ENCODE results near the gene LBX2. TPM values are rescaled to one million over a fixed set of nuclear protein-coding genes. Genes with fewer than 3 reads are reported as not detected.

LBX2 gene
- polyA plus RNA-seq, 4 donors = 1.9 to 4.0 (median 3.2) TPM

GRCh38 chr2:74526649-74527230, 27.3 kb upstream of the LBX2 start:
- DNase-seq (ENCODE audit: low read depth in 4 of 4, low spot score in 3 of 4) = no peak

- DNase-seq (ENCODE audit: low read depth in 4 of 4, low spot score in 3 of 4) = no peak
Measured at GRCh38 chr2:74525717-74526648, 26.6 kb upstream of the LBX2 start, which contains the start of gene DQX1. Gene DQX1 (minus strand): TSS chr2:74526231. CDS start chr2:74525729, 502 bp downstream.

DNA sequence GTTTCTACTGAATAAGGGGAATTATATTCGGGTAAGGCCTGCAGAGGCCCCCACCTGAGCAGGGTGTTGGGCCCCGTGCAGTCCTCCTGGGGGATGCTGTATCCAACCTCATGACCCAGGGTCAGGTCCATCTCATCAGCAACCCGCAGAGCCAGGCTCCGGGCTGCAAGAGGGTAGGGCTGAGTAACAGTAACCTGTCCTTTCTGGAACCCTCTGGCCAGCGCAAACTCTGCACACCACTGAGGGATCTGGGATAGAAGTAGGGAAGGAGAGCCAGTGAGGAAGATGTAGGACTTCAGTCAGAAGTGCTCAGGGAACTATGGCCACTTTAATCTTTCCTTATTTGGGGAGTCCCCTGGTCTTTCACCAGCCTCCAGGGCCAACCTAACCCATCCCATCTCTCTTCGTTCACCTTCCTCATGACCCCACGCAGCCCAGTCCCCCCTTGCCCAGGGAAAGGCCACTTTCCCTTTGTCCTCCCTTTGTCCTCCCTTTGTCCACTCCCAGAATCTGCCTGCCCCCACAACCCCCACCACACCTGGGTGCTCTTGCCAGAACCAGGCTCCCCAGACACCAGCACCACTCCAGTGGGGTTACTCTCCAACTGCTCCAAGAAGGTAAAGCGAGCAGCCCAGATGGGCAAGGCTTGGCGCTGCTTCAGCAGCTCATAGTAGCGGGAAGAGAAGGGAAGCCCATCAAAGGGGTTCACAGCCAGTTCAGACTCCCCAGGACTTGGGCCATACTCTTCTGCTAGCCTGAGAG, 25.7 kb upstream of the LBX2 start:
- no peak for DNase-seq (ENCODE audit: low read depth in 4 of 4, low spot score in 3 of 4)

GRCh38 chr2:74524005-74524404, 24.6 kb upstream of the LBX2 start:
- no peak for DNase-seq (ENCODE audit: low read depth in 4 of 4, low spot score in 3 of 4)

- DNase-seq (ENCODE audit: low read depth in 4 of 4, low spot score in 3 of 4) = no peak
Measured at GRCh38 chr2:74522516-74522915, 23.1 kb upstream of the LBX2 start.

DNA sequence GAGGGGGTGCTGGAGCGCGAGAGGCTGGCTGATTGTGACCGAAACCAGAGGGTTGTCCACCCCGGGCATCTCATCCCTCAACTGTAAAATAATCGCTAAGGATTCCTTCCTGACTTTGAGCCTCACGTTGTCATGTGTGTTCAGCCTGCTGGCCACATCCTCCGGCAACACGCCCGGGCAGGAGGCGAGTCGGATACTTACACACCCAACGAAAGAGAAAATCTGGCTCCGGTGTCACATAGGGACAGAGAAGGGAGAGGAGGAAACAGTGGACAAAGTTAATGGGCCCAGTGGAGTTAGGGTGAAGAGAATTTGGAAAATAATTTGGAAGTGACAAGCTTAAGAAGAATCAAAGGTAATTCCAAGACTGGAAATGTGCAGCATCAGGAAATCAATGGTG, 17.2 kb upstream of the LBX2 start:
- DNase-seq (ENCODE audit: low read depth in 4 of 4, low spot score in 3 of 4) = no peak

GRCh38 chr2:74515981-74516633, 16.7 kb upstream of the LBX2 start:
- no peak for DNase-seq (ENCODE audit: low read depth in 4 of 4, low spot score in 3 of 4)

DNA sequence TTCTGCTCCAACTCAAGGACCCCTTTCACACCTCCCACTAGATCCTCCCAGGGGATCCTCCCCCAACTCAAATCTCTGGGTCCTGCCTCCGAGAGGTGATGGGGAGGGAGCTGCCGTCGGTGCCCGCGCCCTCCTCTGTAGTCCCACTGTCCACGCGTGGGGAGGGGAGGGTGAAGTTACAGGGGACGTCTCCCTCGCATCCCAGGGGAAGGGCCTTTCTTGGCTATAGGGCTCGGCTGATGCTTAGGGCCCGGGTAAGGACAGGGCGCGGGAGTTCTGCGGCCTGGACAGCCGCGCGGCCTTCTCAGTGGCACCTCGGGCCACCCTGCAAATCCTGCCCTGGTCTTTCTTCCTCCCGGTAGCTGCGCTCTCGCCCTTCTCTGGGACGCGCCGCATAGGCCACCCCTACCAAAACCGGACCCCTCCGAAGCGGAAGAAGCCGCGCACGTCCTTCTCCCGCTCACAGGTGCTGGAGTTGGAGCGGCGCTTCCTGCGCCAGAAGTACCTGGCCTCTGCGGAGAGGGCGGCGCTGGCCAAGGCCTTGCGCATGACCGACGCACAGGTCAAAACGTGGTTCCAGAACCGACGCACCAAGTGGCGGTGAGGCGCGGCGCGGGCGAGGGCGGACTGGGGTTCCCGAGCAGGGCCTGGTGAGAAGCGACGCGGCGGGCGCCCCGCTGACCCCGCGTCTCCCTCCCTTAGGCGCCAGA, 16.0 kb upstream of the LBX2 start:
- no peak for DNase-seq (ENCODE audit: low read depth in 4 of 4, low spot score in 3 of 4)

- DNase-seq (ENCODE audit: low read depth in 4 of 4, low spot score in 3 of 4) = no peak
Measured at GRCh38 chr2:74514368-74515270, 15.2 kb upstream of the LBX2 start, which contains the start of gene TLX2. Gene TLX2 (plus strand): TSS chr2:74514450. CDS start chr2:74514807, 357 bp downstream.

- DNase-seq (ENCODE audit: low read depth in 4 of 4, low spot score in 3 of 4) = no peak
Measured at GRCh38 chr2:74513605-74514367, 14.4 kb upstream of the LBX2 start.

- no peak for DNase-seq (ENCODE audit: low read depth in 4 of 4, low spot score in 3 of 4)
Measured at GRCh38 chr2:74512744-74513604, 13.6 kb upstream of the LBX2 start.

DNA sequence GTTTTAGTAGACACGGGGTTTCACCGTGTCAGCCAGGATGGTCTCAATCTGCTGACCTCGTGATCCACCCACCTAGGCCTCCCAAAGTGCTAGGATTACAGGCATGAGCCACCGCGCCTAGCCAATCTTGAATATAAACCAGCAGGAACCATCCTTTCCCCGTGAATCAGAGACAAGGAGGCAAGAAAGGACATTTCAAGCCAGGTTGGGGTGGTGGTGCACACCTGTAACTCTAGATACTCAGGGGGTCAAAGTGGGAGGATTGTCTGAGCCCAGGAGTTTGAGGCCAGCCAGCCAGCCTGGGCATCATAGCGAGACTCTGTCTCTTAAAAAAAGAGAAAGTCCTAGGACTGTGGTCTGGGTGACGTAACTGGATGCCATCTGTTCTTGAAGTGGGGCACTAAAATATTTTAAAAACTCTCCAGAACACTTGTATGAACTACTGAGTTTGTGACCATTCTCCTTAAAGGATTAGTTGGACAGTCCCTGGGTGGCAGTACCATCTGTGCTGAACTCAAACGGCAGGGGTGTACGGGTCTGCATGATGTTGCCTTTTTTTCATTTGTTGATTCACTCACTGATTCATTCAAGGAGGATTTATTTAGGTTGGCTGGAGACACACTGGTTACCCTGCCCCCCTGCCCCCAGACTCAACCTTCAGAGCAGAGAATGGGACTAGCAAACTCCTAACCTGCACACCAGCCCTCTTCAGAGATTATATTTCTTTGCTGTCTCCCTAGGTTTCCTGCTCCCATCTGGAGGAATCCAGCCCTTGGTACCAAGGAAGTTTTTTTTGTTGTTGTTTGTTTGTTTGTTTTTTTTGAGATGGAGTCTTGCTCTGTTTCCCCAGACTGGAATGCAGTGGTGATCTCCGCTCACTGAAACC, 11.9 kb upstream of the LBX2 start:
- no peak for DNase-seq (ENCODE audit: low read depth in 4 of 4, low spot score in 3 of 4)

DNA sequence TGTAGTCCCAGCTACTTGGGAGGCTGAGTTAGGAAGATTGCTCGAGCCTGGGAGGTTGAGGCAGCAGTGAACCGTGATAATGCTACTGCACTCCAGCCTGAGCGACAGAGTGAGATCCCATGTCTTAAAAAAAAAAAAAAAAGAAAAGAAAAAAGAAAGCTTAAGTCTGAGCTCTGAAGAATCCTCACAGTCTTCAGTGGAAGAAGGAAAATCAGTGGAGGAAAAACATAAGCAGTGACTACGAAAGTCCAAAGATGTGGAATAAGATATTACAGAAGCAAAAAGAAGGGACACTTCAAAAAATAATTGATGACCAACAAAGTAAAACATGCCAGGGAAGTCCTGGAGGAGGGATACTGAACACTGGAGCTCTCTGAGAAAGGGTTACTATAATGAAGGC, 10.9 kb upstream of the LBX2 start:
- DNase-seq (ENCODE audit: low read depth in 4 of 4, low spot score in 3 of 4) = no peak

DNA sequence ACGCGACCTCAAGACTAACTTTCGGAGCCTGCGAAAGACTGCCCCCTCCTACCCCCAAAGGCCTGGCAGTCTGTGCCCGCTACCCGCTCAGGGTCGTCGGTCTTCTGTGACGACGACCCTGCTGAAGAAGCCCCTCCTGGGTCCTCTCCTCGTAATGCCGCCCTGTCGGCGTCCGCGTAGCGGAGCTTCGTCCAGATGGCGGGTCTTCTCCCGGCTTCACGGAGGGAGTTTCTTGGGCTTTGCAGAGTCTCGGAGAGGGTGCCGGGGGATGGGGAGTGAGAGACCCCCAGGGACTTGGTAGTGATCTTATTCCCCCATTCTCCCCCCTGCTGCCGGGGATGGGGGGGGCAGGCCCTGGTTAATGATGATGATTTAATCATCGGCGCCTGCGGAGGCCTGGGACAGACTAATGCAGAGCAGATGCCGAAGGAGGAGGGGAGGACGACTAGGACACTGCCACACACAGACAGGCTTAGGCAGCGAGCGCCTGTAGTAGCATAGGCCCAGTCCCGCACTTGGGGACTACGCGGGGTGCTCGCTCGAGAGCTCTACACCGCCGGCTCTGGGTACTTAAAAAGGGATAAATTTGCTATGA, 8.6 kb upstream of the LBX2 start:
- no peak for DNase-seq (ENCODE audit: low read depth in 4 of 4, low spot score in 3 of 4)

- peak; percentile 97 to 99 (median 98) for DNase-seq (ENCODE audit: low read depth in 4 of 4, low spot score in 3 of 4)
Measured at GRCh38 chr2:74507145-74507925, 7.9 kb upstream of the LBX2 start, which contains the start of gene PCGF1. Gene PCGF1 (minus strand): TSS chr2:74507695. CDS start chr2:74507668, 27 bp downstream.
